Right cardiac atrium (tissue), 5 donors: ENCODE data around the gene TRMT61B. TPM values are rescaled to one million over a fixed set of nuclear protein-coding genes. Genes with fewer than 3 reads are reported as not detected.

ENCODE experiments used
- ATAC-seq, 2 donors: fragments of 200-7000 bp; cut with Tn5 transposase; one replicate each; pipeline versions ENCODE4 v1.8.0 to v1.9.1; 2020; ENCODE audit warnings: moderate library complexity in 2 of 2, mild to moderate bottlenecking in 1 of 2
- DNase-seq, 3 donors: peaks; one replicate each; pipeline ENCODE4 v3.0.0-alpha.2; 2020
- H3K27ac ChIP-seq: one replicate; pipeline ENCODE4 v1.5.1; 2013; ENCODE audit warnings: mild to moderate bottlenecking, low read length, control low read depth, moderate library complexity
- H3K27me3 ChIP-seq: one replicate; pipeline ENCODE4 v1.6.1; 2013; ENCODE audit not compliant: control insufficient read depth, insufficient read depth
- H3K4me1 ChIP-seq: one replicate; pipeline ENCODE4 v1.6.1; 2013; ENCODE audit warnings: low read length; ENCODE audit not compliant: control insufficient read depth, insufficient read depth
- H3K4me3 ChIP-seq: one replicate; pipeline ENCODE4 v1.5.1; 2013; ENCODE audit warnings: low read length, control low read depth
- H3K9me3 ChIP-seq: one replicate; pipeline ENCODE4 v1.6.1; 2013; ENCODE audit warnings: low read length; ENCODE audit not compliant: control insufficient read depth
- WGBS: extraction: QIAGEN DNeasy Blood & Tissue Kit; methylation state at CpG from one replicate; pipeline ENCODE4 v1.1.7; 2013; 5-methylcytosine and 5-hydroxymethylcytosine counted together
- intact Hi-C, 4 donors: fragments of 100-400 bp; cut with DNase I; formaldehyde crosslinking; loops; one replicate each; pipeline versions ENCODE4 v1.11.0 to v1.14.0; 2022 to 2023
- long read RNA-seq, 4 donors: library from polyadenylated mRNA; unstranded; transcript quantifications; one replicate each; pipeline ENCODE4 v2.0.0, GENCODE V29; 2020 to 2021
- polyA plus RNA-seq: library from polyadenylated mRNA; stranded (reverse); fragments of 200-250 nt; gene quantifications from one replicate; pipeline ENCODE4 v1.2.3, GENCODE V29; 2013
- total RNA-seq, 4 donors: library from RNA; stranded (reverse); fragmentation: NEBNext Ultra II Directional; extraction: Animal tissue kit (Norgen Biotek cat#: 25700); gene quantifications; one replicate each; pipeline ENCODE4 v1.2.1, GENCODE V29; 2021
- donor health status: healthy with polysubstance abuse.
- donor health status: DM: no; HTN: yes; CAD: no.
- donor health status: DM: no; HTN: no; CAD: no.
- donor health status: DM: no; HTN: yes; CAD: no; lungs with severe emphysema.
- donor health status: DM: yes; HTN: yes; CAD: no.

Gene TRMT61B
- 10 to 100 TPM; 13.9 to 24.3 (median 17.2) TPM for total RNA-seq
- 32.7 TPM for polyA plus RNA-seq
- long read RNA-seq, donor 1, transcript TRMT61B-201 (7 exons, 1,836 nt) = major isoform, 41 of 56 reads
- long read RNA-seq, donor 1, partial matches to known transcripts = 0 of 56 reads
- long read RNA-seq, donor 1, other reads (novel, unspliced or antisense) = 15 of 56 reads
- long read RNA-seq, donor 2, transcript TRMT61B-201 (7 exons, 1,836 nt) = major isoform, 16 of 23 reads
- long read RNA-seq, donor 2, partial matches to known transcripts = 1 of 23 reads
- long read RNA-seq, donor 2, other reads (novel, unspliced or antisense) = 6 of 23 reads
- long read RNA-seq, donor 3, transcript TRMT61B-201 (7 exons, 1,836 nt) = major isoform, 66 of 116 reads
- long read RNA-seq, donor 3, partial matches to known transcripts = 2 of 116 reads
- long read RNA-seq, donor 3, other reads (novel, unspliced or antisense) = 48 of 116 reads
- long read RNA-seq, donor 4, transcript TRMT61B-201 (7 exons, 1,836 nt) = major isoform, 11 of 26 reads
- long read RNA-seq, donor 4, partial matches to known transcripts = 1 of 26 reads
- long read RNA-seq, donor 4, other reads (novel, unspliced or antisense) = 14 of 26 reads

DNA sequence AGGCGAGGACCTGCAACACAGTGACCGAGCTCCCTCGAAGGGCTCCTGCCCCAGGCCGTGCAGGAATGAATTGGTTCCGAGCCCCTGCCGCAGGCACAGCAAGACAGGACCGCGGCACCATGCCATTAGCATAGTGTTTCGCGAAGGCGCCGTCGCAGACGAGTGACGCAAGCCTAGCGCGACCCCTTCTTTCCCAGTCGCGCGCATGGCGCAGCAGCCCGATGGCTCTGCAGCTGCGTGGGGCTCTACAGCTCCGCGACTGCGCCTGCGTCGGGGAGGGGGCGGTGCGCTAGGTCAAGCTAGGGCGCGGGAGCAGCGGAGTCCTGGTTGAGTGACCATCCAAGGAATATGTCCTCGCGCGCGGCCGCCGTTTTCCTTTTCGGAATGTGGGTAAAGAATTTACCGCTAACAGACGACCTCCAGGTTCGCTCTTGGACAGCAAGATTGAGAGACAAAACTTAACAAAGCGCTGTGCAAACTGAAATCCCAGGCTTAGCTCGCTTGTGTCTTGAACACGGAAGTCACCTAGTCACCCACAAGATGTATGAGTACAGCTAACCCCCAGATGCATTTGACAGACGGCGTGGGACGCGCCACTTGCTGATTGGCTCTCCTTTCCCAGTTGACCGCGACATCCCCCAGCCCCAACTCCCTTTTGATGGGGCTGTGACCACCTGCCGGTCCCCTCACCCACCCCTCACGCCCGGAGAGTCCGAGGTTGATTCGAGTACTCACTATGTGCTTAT, at the start of gene TRMT61B:
TSS of gene TRMT61B (minus strand) at position 164 of the 746 bp plus-strand sequence. CDS start at position 132, 32 bp downstream.
- H3K4me3 ChIP-seq = peak within 1 kb of the TSS; percentile 74
- intact Hi-C loops = no loop called here
- no peaks in the 10 kb centered on the region for H3K4me1 ChIP-seq
- under 1% methylated on average over 57 of the region's 57 CpGs for WGBS
- H3K27ac ChIP-seq = peak within 1 kb of the TSS; percentile 46
- no peaks in the 10 kb centered on the region for H3K9me3 ChIP-seq
- H3K27me3 ChIP-seq = no peaks in the 10 kb centered on the region
- ATAC-seq (peak; percentile 100), DNase-seq (peak; percentile 98 to 99 (median 99))

DNA sequence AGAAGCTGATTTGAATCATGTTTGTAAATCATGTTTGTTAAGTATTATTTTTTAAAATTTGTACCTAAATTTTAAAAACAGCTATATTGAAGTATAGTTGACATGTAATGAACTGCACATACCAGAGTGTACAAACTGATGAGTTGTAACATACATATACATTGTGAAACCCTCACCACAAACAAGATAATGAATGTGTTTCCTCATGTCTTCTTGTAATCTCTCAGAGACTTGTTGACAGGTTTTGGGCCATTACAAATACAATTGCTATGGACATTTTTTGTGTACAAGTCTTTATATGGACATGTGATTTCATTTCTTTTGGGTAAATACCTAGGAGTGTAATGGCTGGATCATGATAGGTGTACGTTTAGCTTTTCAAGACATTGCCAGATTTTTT, 45.8 kb upstream of the TRMT61B start:
- Histone ChIP-seq H3K27me3 (no peaks in the 10 kb centered on the region), H3K4me1 (no peaks in the 10 kb centered on the region), H3K4me3 (no peak overlapping the region), H3K27ac (no peak overlapping the region), H3K9me3 (no peaks in the 10 kb centered on the region)
- 82% methylated on average over 1 of the region's 1 CpG for WGBS
- intact Hi-C loops = no loop called here
- DNase-seq = no peak
- no peak for ATAC-seq

DNA sequence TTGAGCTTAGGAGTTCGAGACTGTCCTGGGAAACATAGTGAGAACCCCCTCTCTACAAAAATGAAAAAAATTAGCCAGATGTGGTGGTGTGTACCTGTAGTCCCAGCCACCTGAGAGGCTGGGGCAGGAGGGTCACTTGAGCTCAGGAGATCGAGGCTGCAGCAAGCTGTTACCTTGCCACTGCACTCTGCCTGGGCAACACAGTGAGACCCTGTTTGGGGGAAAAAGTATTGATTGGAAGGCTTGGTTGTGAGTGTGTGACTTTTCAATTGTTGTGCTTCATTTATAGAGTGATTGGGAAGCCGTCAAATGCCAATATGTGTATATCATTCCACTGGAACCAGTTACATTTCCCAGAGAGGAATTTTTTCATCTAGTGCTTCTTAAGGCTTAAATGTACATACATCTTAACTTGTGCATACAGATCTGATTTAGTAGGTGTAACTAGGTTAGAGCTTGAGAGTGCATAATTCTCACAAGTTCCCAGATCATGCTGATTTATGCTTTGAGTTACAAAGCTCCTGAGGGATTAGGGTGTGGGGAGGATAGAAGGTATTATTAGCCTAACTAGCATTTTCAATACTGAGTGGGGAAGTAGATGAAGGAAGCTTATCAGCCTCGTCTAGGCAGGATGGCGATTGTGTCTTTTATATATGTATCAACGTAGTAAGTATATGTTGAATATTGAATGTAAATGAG, 39.7 kb upstream of the TRMT61B start:
- H3K9me3 ChIP-seq = no peaks in the 10 kb centered on the region
- 87% methylated on average over 6 of the region's 6 CpGs for WGBS
- no peaks in the 10 kb centered on the region for H3K27me3 ChIP-seq
- DNase-seq (no peak), ATAC-seq (no peak)
- no peak overlapping the region for H3K4me3 ChIP-seq
- intact Hi-C loops = no loop called here
- H3K27ac ChIP-seq = no peak overlapping the region
- H3K4me1 ChIP-seq = no peaks in the 10 kb centered on the region

DNA sequence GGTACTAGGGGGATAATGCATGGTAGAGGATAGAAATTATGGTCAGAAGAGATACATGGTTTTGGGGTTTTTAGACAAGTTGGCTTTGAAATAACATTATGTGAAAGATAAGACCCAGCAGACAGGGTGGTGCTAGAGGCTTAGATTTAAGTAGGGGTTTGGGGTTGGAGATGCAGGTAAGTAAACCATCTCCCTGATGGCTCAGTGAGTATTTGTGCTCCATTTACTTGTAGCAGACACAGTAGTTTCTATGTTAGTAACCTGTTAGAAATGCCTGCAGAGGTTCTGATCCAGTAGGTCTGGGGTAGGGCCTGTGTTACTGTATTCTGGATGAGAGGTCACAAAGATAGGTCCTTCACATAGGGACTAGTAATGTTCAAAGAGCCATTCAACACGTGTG, 38.1 kb upstream of the TRMT61B start:
- ATAC-seq (no peak), DNase-seq (no peak)
- Histone ChIP-seq H3K9me3 (no peaks in the 10 kb centered on the region), H3K4me3 (no peak overlapping the region), H3K27me3 (no peaks in the 10 kb centered on the region), H3K27ac (no peak overlapping the region), H3K4me1 (no peaks in the 10 kb centered on the region)
- intact Hi-C loops = no loop called here
- WGBS = 36% methylated on average over 1 of the region's 1 CpG

DNA sequence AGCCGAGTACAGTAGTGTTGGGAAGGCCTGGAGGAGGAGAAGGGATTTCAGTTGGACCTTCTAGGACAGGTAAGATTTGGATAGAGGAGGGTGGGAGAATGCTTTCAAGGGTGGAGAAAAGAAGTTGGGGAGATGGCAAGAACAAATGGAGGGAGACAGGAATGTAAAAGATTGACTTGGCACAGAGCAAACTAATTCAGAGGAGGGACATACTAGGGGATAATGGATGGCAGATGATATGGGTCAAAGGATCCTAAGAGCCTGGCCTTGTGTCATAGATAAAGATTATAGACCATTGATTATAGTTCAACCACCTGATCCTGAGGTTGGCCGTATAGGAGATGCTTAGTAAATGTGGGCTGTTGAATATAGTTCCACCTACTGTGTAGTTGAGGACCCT, 36.7 kb upstream of the TRMT61B start:
- ATAC-seq (no peak), DNase-seq (no peak)
- 97% methylated on average over 2 of the region's 2 CpGs for WGBS
- Histone ChIP-seq H3K27me3 (no peaks in the 10 kb centered on the region), H3K4me1 (no peaks in the 10 kb centered on the region), H3K9me3 (no peaks in the 10 kb centered on the region), H3K27ac (no peak overlapping the region), H3K4me3 (no peak overlapping the region)
- intact Hi-C loops = no loop called here

DNA sequence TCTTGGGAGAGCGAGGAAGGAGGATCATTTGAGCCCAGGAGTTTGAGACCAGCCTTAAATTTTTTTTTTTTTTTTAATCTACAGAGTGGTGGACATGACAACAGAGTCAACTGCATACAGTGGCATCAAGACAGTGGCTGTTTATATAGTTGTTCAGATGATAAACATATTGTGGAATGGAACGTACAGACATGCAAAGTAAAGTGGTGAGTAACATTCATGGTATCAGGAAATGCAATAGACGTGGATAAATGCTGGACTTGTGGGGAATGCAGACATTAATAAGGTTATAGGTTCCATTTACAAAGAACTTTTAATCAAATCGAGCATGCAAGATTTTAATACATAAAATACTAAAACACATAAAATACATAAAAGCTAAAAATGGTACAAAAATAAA, 36.3 kb upstream of the TRMT61B start:
- H3K9me3 ChIP-seq = no peaks in the 10 kb centered on the region
- ATAC-seq (no peak), DNase-seq (no peak)
- 92% methylated on average over 4 of the region's 4 CpGs for WGBS
- no peaks in the 10 kb centered on the region for H3K4me1 ChIP-seq
- H3K4me3 ChIP-seq = no peak overlapping the region
- no peaks in the 10 kb centered on the region for H3K27me3 ChIP-seq
- intact Hi-C loops = no loop called here
- H3K27ac ChIP-seq = no peak overlapping the region

DNA sequence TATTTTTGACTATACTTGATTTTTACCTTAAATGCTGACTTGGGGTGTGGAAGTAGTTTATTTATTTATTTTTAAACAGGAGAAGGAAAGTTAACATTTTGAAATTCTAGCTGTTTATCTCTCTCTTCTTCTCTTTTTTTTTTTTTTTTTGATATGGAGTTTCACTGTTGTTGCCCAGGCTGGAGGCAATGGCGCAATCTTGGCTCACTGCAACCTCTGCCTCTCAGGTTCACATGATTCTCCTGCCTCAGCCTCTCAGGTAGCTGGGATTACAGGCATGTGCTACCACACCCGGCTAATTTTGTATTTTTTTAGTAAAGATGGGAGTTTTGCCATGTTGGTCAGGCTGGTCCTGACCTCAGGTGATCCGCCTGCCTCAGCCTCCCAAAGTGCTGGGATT, 35.4 kb upstream of the TRMT61B start:
- no peaks in the 10 kb centered on the region for H3K4me1 ChIP-seq
- H3K4me3 ChIP-seq = no peak overlapping the region
- ATAC-seq (no peak), DNase-seq (no peak)
- no peaks in the 10 kb centered on the region for H3K27me3 ChIP-seq
- intact Hi-C loops = no loop called here
- H3K9me3 ChIP-seq = no peaks in the 10 kb centered on the region
- 97% methylated on average over 3 of the region's 3 CpGs for WGBS
- no peak overlapping the region for H3K27ac ChIP-seq

DNA sequence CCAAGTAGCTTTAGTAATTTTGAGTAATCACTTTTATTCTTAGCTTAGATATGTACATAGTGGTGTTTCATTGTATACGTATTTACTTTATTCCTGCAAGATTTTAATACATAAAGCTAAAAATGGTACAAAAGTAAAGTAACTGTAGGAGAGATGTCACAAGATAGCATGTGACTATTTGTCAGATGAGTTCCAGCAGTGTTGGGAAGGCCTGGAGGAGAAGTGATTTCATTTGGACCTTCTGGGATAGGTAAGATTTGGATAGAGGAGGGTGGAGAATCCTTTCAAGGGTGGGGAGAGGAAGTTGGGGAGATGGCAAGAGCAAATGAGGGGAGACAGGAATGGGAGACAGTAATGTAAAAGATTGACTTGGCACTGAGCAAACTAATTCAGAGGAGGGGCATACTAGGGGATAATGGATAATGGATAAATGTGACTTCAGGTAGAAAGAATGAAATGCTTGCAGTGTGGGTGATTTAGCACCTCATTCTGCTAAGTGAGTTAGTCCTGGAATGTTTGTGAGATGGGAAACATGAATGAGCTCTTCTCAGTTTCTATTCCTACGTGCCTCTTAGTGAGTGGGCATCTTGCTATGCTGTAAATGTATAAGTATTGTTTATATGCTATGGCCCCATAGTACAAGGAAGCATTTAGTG, 34.8 kb upstream of the TRMT61B start:
- 95% methylated on average over 2 of the region's 2 CpGs for WGBS
- ATAC-seq (no peak), DNase-seq (no peak)
- Histone ChIP-seq H3K27ac (no peak overlapping the region), H3K4me1 (no peaks in the 10 kb centered on the region), H3K27me3 (no peaks in the 10 kb centered on the region), H3K4me3 (no peak overlapping the region), H3K9me3 (no peaks in the 10 kb centered on the region)
- intact Hi-C loops = no loop called here

DNA sequence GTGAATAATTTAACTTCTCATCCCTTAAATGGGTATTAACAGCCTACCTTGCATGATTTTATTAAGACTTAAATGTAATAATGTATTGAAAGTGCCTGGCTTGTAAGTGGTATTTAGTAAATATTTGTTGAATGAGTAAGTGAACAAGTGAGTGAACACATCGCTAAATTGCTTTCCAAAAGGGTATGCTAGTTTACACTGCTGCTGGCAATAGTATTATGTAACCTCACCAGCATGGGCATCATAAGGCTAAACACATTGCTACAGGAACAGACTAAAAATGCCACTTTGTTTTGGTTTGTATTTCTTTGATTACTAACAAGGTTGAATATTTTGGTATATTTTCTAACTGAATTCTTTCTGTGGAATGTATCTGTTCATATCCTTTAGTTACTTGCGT, 34.2 kb upstream of the TRMT61B start:
- no peaks in the 10 kb centered on the region for H3K4me1 ChIP-seq
- 90% methylated on average over 2 of the region's 2 CpGs for WGBS
- intact Hi-C loops = no loop called here
- H3K27ac ChIP-seq = no peak overlapping the region
- no peak for DNase-seq
- no peak overlapping the region for H3K4me3 ChIP-seq
- ATAC-seq = no peak
- no peaks in the 10 kb centered on the region for H3K27me3 ChIP-seq
- no peaks in the 10 kb centered on the region for H3K9me3 ChIP-seq

DNA sequence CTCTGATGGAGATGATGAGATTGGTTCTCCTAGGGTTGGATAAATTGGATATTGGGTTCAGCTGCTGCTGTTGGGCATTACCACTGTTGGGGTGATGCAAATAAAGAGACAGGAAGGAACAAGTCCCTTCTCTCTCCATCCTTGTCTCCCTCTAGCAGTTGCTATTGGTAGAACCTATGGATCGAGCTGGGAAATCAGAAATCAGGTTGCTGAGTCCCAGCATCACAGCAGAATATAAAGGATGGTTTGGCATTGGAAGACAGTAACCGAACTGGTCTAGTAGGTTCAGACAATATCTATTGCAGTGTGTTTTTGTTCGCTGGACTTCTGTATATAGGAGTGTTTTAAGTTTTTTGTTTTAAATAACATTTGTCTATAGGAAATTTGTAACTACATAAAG, 32.5 kb upstream of the TRMT61B start:
- H3K4me3 ChIP-seq = no peak overlapping the region
- no peak for ATAC-seq
- intact Hi-C loops = no loop called here
- no peak for DNase-seq
- no peak overlapping the region for H3K27ac ChIP-seq
- 92% methylated on average over 3 of the region's 3 CpGs for WGBS
- H3K9me3 ChIP-seq = no peaks in the 10 kb centered on the region
- no peaks in the 10 kb centered on the region for H3K27me3 ChIP-seq
- H3K4me1 ChIP-seq = no peaks in the 10 kb centered on the region
